ENCODE data around the gene TRPV4.

DNA sequence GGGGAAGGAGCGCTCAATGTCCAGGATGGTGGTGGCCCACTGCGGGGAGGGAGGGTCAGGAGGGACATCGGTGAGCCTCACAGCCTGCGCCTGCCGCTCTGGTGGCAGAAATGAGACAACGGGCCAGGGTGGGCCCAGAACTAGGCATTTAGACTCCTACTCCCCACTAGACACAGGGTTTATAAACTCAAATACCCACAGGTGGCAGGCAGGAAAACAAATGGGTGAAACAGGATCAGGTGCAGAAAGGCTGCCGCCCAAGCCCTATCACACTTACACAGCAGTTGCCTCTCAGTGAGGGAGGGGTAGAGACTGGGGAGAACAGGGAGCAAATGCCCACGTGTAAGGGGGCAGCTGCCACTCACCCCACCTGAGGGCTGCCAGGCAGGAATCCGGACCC, 46.4 kb downstream of the TRPV4 start:
- TF ChIP-seq EP300 (conservative IDR thresholded peaks at IDR 0.05; ENCODE audit: poor library complexity, severe bottlenecking) (no peak), MXI1 (conservative IDR thresholded peaks at IDR 0.05; ENCODE audit: poor library complexity, severe bottlenecking) (no peak), CTCF (IDR thresholded peaks at IDR 0.05; ENCODE audit: poor library complexity, severe bottlenecking) (no peak), POLR2AphosphoS5 (IDR thresholded peaks at IDR 0.05) (no peak), EZH2 (IDR thresholded peaks at IDR 0.05; ENCODE audit: borderline replicate concordance, insufficient read depth, low read length, poor library complexity, severe bottlenecking) (no peak)
- TF ChIP-seq, protein P1, sequence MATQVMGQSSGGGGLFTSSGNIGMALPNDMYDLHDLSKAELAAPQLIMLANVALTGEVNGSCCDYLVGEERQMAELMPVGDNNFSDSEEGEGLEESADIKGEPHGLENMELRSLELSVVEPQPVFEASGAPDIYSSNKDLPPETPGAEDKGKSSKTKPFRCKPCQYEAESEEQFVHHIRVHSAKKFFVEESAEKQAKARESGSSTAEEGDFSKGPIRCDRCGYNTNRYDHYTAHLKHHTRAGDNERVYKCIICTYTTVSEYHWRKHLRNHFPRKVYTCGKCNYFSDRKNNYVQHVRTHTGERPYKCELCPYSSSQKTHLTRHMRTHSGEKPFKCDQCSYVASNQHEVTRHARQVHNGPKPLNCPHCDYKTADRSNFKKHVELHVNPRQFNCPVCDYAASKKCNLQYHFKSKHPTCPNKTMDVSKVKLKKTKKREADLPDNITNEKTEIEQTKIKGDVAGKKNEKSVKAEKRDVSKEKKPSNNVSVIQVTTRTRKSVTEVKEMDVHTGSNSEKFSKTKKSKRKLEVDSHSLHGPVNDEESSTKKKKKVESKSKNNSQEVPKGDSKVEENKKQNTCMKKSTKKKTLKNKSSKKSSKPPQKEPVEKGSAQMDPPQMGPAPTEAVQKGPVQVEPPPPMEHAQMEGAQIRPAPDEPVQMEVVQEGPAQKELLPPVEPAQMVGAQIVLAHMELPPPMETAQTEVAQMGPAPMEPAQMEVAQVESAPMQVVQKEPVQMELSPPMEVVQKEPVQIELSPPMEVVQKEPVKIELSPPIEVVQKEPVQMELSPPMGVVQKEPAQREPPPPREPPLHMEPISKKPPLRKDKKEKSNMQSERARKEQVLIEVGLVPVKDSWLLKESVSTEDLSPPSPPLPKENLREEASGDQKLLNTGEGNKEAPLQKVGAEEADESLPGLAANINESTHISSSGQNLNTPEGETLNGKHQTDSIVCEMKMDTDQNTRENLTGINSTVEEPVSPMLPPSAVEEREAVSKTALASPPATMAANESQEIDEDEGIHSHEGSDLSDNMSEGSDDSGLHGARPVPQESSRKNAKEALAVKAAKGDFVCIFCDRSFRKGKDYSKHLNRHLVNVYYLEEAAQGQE (IDR thresholded peaks at IDR 0.05; ENCODE audit: borderline replicate concordance): no peak
